HG03460 (cell line): ENCODE results near the gene LTBP1.
A peak's percentile ranks its signal among the peaks of the same experiment; 100 is the strongest.
"Not testable (repeated sequence)": the region's sequence is repeated elsewhere in the genome, so short reads cannot be mapped to it uniquely, and the experiment has no call there.

Experiments used
- ATAC-seq: cut with Tn5 transposase; IDR thresholded peaks from one replicate; pipeline ENCODE4 v1.9.1; 2021; ENCODE audit not compliant: unreplicated experiment

The LTBP1 gene

GRCh38 chr2:33406622-33407021 lies 459.9 kb downstream of the LTBP1 start:
- ATAC-seq: no peak

- ATAC-seq: no peak
Observed at GRCh38 chr2:33408109-33408508, 461.4 kb downstream of the LTBP1 start.

GRCh38 chr2:33409417-33409955 lies 462.7 kb downstream of the LTBP1 start:
- ATAC-seq: no peak

DNA sequence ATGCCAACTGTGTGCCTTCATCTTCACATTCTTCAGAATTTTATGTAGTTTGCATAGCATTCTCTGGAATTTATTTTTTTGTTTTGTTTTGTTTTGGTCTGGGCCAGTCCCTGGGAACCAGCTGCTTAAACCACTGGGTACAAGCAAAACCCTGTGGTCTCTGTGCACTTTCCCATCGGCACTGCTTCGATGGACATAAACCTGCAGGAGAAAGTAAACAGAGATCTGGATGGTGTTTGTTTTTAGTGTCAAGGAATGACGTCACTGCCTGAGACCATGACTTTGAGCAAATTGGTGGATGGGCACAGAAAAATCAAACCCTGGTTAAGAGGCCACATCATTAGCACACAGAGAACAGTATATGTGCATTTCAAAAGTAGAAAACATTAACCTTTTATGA lies 465.0 kb downstream of the LTBP1 start:
- no peak for ATAC-seq

DNA sequence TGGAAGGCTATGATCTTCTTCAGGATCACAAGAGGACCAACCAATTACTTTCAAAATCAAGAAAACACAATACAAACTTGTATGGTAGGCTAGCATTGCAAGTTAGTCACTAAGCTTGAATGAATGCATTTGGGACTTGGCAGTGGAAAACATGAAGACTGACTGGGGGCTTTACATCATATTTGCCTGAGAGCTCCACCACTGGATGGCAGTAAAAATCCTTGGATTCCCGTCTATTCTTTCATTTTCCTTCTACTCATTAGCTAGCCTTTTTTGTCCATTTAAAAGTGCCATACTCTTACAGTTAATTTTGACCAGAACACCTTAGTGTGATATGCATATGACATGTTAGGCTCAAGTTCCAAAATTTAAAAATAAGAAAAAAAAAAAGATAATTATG lies 466.2 kb downstream of the LTBP1 start:
- ATAC-seq: no peak

DNA sequence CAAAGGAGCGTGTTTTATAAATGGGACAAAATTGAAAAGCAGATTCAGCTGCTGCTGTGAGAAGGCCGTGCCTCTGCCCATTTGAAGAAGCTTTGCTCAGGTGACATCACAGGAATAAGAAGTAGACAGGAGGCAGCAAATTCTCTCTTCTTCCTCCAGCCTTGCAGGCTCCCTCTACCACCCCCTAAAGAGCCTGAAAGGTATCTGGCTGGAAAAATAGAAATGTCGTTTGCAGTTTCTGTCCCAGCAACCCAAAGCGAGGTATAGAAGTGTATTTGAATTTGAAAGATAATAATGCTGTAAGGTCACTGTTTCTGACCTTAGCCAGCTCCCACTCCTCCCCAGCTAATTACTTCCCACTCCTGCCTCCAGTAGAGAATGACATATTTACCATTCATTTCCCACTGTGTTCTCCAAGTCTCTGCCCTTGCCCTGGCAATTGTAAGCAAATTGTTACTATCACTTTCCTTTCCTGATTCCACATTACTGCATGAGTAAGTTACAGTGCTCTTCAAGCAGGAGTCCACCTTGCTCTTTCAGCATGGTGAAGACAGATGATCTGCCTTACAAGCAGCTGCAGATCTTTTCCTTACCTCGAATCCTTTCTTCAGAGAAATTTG lies 472.9 kb downstream of the LTBP1 start:
- no peak for ATAC-seq

GRCh38 chr2:33420726-33421125 lies 474.0 kb downstream of the LTBP1 start:
- ATAC-seq: no peak

DNA sequence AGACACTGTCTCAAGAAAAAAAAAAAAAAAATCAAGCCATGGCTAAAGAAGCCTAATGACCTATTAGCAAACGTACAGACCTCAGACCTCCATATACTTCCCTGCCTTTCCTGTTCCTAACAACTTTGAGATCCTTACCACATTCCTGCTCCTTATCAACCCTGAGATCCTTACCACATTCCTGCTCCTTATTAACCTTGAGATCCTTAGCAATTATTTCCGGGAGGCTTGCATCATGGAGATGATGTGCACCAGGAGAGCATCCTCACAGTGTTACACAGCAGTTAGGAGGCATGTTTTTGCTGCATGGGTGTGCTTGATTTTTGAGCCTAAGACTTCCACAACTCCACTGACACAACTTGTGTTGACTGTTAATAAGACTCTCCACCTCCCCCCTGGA lies 475.1 kb downstream of the LTBP1 start:
- no peak for ATAC-seq

GRCh38 chr2:33425161-33425560 lies 478.4 kb downstream of the LTBP1 start:
- no peak for ATAC-seq

- no peak for ATAC-seq
Observed at GRCh38 chr2:33425586-33426031, 478.9 kb downstream of the LTBP1 start.

DNA sequence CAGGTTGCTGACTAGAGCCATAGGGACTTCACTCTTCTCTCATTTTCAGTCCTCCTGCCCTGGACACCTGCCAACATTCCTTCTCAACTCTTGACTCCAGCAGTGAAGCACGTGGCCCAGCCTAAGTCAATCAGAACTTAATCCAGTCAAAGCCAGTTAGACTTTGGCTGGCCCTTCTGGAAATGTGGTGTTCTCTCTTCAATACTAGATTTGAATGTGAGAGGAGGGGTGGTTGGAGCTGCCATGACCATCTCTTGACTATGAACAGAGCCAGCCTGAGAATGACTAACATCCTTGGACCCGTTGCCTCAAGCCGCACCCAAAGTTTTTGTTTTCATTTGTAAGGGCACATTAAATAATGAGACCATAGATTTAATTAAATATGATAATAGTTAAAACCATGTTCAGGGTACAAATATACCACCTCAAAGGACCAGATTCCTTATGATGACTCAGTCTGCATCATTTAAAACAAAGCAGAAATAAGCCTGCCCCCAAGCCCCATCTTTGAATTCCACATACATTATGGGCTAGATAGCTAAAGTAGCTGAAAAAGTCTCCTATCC lies 480.0 kb downstream of the LTBP1 start:
- ATAC-seq: no peak

DNA sequence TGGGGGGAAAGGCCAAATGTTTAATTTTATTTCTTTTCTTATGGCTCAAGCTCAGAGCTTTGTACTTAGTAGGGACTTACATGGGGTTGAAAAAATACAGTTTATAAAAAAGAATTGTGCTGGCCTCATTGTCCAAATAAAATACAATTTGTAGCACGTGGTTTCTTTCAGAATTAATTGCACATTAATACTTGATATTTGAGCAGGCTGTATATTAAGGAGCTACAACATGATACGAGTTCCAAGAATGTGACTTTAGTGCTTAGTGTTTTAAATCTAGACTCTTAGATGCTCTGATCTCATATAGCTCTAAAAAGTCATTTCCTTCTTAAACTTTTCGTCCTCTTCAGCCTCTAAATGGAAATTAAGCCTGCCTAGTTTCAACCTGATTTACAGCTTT lies 483.3 kb downstream of the LTBP1 start:
- no peak for ATAC-seq

DNA sequence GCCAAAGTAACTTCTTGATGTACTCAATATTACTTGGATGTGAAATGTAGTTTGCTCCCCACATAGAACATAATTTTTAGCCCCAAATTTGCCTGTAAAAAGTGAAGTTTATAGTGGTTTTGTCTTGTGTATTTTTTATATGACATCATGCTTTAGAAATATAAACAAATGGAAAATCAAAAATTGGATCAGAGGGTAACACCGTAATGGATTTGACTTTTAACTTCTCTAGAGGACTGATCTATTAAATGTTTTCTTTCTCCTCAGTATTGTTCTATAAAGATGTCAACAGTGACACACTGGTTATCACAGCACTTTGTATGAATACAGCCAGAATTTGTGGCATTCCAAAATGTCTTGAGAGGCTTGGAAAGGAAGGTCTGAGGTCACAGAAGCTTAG lies 484.1 kb downstream of the LTBP1 start:
- no peak for ATAC-seq

GRCh38 chr2:33432871-33433270 lies 486.1 kb downstream of the LTBP1 start:
- no peak for ATAC-seq

GRCh38 chr2:33433279-33434235 lies 486.8 kb downstream of the LTBP1 start:
- ATAC-seq: no peak

GRCh38 chr2:33435518-33435917 lies 488.8 kb downstream of the LTBP1 start:
- no peak for ATAC-seq

DNA sequence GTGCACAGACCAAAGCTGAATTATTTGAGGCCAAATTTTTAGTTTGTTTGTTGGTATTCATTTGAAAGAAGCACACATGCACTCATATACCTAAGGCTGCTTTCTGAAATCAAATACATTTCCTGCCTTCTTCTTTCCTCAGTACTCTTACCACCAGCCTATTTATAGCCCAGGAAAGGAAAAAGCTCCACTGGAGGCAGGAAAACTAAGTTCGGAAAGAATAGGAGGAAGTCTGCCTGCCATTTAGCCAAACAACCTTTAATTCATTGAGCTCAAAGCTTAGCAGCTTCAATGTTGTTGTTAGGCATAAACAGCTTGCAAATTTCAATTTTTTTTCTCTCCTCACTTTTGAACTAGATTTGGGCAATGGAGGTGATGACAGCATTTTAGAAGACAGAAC lies 489.3 kb downstream of the LTBP1 start:
- ATAC-seq: no peak

DNA sequence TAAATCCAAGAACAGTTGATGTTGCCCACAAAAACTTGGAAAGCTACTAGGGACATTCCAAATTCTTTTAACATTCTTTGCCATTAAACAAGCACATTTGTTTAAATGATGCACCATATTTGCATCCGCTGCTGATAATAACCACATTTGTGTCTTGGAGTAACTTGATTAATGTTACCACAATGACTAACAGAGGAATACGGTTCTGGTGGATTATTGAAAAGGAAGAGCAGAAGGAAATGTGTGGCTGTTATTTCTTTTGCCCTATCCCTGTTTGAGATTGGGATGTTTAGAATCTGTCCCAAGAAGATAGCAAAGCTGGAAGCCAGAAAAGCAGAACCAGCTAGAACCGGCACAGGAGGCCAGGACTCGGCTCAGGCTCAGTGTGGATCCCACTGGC lies 490.5 kb downstream of the LTBP1 start:
- ATAC-seq: no peak

DNA sequence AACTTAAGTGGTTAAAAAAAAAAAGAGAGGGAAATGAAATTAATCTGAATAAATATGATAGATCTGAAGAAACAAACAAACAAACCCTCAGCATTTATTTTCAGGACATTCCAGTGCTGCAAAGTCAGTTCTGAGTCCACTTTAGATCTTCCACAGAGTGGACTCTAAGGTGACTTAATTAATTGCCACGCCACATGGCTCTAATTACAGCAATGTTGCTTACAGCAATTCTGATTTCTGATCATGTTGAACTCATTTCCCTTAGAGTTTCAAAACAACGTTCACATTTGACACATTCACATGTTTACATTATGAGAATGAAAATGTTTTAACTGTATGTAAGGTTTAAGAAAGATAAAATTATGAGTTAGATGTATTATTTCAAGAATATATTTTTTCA lies 491.1 kb downstream of the LTBP1 start:
- ATAC-seq: no peak

- ATAC-seq: peak; percentile 86
Observed at GRCh38 chr2:33441235-33441810, 494.6 kb downstream of the LTBP1 start.

DNA sequence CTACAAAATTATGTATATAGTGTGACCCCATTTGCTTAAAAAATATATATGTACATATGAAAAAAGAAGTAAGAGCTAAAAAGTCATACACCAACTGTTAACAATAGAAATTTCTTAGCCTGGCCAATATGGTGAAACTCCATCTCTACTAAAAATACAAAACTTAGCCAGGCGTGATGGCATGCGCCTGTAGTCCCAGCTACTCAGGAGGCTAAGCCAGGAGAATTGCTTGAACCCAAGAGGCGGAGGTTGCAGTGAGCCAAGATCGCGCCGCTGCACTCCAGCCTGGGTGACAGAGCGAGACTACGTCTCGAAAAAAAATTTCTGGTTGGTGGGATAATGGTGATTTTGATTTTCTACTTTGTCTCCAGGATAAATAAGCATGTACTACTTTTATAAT lies 495.3 kb downstream of the LTBP1 start:
- ATAC-seq: not testable (repeated sequence)
